Measurements from ENCODE around the gene CNN2. TPM values are rescaled to one million over a fixed set of nuclear protein-coding genes. Genes with fewer than 3 reads are reported as not detected.

Gene CNN2
- total and polyA plus RNA-seq, 2 donors (not counting 1 experiment from before 2014, with no cell fraction given), result 198 to 301 TPM

DNA sequence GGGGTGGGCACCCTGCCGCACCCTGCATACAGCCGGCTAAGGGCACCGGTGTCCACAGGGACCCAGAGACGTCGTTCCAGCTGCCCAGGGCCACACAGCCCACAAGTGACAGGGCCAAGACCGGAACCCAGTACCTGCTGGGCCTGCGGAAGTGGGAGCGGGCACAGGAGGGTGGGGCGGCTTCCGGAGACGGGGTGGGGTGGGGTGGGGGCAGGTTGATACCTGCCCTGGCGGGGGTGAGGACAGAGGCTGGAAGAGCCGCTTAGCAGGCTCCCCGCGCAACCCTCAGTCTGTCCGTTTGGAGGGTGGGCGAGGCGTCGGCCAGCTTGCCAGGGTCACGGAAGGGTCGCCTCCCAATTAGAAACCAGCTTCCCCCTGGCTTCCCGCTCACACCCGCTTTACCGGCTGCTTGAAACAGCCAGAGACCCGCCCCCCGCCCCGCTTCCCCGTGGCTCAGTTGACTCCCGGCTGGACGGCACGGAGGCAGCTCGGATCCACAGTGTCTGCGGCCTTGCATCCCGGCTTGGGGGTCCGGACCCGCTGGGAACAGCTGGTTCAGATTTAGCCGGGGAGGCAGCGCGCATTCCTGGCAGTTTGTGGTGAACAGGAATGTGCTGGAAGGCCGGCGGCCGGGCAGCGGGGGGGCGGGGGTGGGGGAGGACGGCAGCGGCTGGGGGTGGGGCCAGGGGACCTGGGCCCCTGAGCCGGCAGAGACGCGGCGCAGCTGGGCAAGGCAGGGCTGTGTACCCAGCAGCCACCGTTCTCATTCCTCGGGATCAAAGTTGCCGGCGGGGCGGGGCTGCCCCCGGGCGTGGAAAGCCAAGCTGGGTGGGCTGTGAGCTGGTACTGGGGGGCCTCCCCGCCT lies 1.9 kb downstream of the CNN2 start:
- Histone ChIP-seq H3K79me2 (ENCODE audit: control insufficient read depth, insufficient read depth, low read length) (peaks cover 65% of the 10 kb centered on the region), H2AFZ (ENCODE audit: insufficient read depth, low read depth, low read length, poor library complexity, severe bottlenecking) (peak overlapping the region; percentile 33)
- H3K27ac Mint-ChIP-seq, result peak overlapping the region; percentile 91

More for the DNA sequence above, 1.9 kb downstream of the CNN2 start:
- no peaks in the 10 kb centered on the region for H3K9me3 Mint-ChIP-seq (ENCODE audit: insufficient read depth)
- DNase-seq (peak; percentile 65), ATAC-seq (ENCODE audit: low read depth) (peak; percentile 42)
- Histone ChIP-seq H3K4me3 (ENCODE audit: control extremely low read depth in 1 of 5, extremely low read depth in 1 of 5, insufficient read depth in 1 of 5, low read depth in 2 of 5, low read length in 4 of 5) (peak overlapping the region; percentile 60 to 99 (median 87)), H3K27ac (ENCODE audit: low read length in 2 of 2) (peak overlapping the region; percentile 44 to 85), H3K9me3 (ENCODE audit: control extremely low read depth in 1 of 3, control insufficient read depth in 2 of 3, insufficient read depth in 1 of 3, low read length in 2 of 3) (no peaks in the 10 kb centered on the region), H4K20me1 (ENCODE audit: control insufficient read depth, insufficient read depth, low read length, poor library complexity, severe bottlenecking) (peaks cover 65% of the 10 kb centered on the region), H3K4me2 (replicated peaks; ENCODE audit: low read depth, low read length, poor library complexity, severe bottlenecking) (peak overlapping the region; percentile 91), H3K9ac (ENCODE audit: low read length) (peak overlapping the region; percentile 87), H3K4me1 (ENCODE audit: control insufficient read depth in 2 of 2, insufficient read depth in 2 of 2, low read length in 2 of 2) (peaks cover 16 to 29% of the 10 kb centered on the region in 2 donors), H3K27me3 (replicated peaks in 1 of 4; ENCODE audit: control extremely low read depth in 1 of 4, control insufficient read depth in 3 of 4, insufficient read depth in 4 of 4, low read length in 3 of 4) (no peaks in the 10 kb centered on the region), H3K36me3 (replicated peaks in 1 of 2; ENCODE audit: control extremely low read depth in 1 of 2, control insufficient read depth in 1 of 2, extremely low read depth in 1 of 2, insufficient read depth in 2 of 2, low read length in 1 of 2) (peaks cover 0 to 33% of the 10 kb centered on the region in 2 experiments)
- WGBS (ENCODE audit: insufficient coverage), result 2% methylated on average over 44 of the region's 58 CpGs
- no peak for TF ChIP-seq EZH2 (IDR thresholded peaks at IDR 0.05; ENCODE audit: borderline replicate concordance, insufficient read depth, low read depth, low read length, poor library complexity, severe bottlenecking)
- TF ChIP-seq, protein P1, sequence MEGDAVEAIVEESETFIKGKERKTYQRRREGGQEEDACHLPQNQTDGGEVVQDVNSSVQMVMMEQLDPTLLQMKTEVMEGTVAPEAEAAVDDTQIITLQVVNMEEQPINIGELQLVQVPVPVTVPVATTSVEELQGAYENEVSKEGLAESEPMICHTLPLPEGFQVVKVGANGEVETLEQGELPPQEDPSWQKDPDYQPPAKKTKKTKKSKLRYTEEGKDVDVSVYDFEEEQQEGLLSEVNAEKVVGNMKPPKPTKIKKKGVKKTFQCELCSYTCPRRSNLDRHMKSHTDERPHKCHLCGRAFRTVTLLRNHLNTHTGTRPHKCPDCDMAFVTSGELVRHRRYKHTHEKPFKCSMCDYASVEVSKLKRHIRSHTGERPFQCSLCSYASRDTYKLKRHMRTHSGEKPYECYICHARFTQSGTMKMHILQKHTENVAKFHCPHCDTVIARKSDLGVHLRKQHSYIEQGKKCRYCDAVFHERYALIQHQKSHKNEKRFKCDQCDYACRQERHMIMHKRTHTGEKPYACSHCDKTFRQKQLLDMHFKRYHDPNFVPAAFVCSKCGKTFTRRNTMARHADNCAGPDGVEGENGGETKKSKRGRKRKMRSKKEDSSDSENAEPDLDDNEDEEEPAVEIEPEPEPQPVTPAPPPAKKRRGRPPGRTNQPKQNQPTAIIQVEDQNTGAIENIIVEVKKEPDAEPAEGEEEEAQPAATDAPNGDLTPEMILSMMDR (IDR thresholded peaks at IDR 0.05), result no peak
- intact Hi-C loops (cut with micrococcal nuclease), result loop anchor here (10.0 kb wide), 1 partner anchor 217 kb away; the partner anchor contains the start of genes ATP5F1D and MIDN
- POLR2A ChIA-PET, result interaction anchor here (0.5 to 6.9 kb wide), 14 partner anchors 10 to 300 kb away, joined by 3 to 91 read pairs (median 6); partner anchors contain the start of genes ABCA7 and ARHGAP45
- peak overlapping the region; percentile 94 for H3K4me3 Mint-ChIP-seq
- peaks cover 28% of the 10 kb centered on the region for H3K4me1 Mint-ChIP-seq
- CTCF ChIA-PET, result interaction anchor here (0.9 to 3.9 kb wide), 9 partner anchors 9 to 216 kb away, joined by 3 to 16 read pairs (median 9); partner anchors contain the start of genes ABCA7, ARHGAP45 and WDR18
- H3K27me3 Mint-ChIP-seq, result no peaks in the 10 kb centered on the region

All from B cell (primary cell).